IPS-NIHi11 (cell line): Measurements from ENCODE around the gene ENAH.

Experiments
- DNase-seq: peaks from one replicate; pipeline ENCODE4 v3.0.0; 2012; ENCODE audit warnings: mixed read lengths, low spot score

Gene ENAH

DNA sequence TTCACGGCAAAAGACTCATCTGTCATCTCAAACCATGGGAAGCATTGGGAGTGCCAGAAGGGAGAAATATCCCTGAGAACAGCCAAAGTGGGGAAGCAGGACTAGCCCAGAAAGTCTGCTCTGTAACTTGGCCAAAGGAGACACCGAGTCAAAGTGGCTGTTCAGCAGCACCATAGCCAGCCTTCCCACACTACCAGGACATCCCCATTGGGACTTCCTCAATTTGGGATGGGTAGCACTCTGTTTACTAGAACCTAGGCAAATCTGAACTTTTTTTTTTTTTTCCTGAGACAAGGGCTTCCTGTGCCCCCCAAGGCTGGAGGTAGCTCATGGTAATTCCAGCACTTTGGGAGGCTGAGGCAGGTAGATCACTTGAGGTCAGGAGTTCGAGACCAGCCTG, 93.0 kb downstream of the ENAH start:
- DNase-seq: no peak

DNA sequence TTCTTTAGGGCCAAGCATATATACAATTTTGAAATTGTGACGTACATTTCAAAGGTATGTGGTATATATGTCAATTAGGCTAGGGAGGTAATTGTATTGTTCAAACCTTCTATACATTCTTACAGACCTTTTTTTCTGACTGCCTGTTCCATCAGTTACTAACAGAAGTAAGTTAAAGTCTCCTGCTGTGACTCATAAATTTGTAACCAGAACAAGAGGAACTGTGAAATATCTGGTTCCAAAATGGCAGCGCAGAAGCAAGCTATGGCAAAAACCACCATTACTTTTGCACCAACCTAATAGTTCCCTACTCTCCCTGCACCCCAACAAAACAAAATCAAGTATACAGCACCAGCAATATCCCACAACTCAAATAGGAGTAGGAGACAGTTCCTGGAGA, 93.6 kb downstream of the ENAH start:
- DNase-seq: no peak

DNA sequence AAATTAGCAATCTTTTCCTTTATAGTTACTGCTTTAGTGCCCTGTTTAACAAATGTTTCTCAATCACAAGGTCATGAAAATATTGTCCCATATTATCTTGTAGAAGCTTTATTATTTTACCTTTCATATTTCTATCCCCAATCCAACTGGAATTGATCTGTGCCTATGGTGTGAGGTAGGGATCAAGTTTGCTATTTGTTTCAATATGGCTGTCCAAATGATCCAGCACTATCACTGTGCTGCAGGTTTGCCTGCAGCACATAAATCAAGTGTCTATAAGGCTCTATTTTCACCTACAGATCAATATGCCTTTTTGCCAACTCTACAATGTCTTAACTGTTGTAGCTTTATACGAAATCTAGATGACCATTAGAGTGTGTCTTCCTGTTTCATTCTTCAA, 96.2 kb downstream of the ENAH start:
- DNase-seq: no peak

DNA sequence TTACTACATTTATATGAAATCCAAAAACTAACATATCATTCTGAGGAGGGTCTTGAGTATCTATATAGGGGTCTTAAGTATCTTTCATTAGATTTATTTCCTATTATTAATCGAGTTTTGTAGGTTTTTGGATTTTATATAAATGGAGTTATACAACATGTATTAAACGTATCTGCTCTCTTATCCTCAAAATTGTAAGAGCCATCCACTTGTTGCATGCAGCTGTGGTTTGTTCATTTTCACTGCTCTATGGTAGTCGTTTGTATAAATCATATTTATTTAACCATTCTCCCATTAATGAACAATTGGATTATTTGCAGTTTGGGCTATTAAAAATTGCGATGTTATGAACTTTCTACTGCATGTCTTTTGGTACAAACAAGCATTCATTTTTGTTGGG, 97.1 kb downstream of the ENAH start:
- DNase-seq: no peak

DNA sequence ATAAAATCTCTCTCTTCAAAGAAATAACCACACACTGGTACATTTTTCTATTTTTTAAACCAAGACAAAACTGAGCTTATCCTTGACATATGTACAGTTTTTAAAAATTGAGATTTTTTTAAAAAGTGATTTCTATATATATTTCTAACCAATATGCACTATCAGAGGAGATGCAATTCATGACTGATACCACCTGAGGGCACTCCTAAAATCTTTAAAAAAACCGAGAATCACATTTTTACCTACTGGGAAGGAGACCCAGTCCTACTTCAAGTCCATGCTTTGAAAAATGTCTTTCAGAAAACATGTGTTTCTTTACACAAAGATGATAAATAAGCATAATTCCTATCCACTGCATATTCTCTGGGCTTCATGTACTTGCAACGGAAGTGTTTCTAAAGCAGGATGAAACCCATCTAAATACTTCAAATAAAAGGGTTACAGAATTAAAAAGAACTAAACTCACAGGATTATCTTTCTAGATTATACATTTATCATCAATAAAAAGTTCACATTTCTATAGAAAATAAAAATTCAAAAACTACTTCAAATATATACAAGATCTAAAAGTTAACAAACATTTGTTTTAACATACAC, 98.6 kb downstream of the ENAH start:
- DNase-seq: no peak

DNA sequence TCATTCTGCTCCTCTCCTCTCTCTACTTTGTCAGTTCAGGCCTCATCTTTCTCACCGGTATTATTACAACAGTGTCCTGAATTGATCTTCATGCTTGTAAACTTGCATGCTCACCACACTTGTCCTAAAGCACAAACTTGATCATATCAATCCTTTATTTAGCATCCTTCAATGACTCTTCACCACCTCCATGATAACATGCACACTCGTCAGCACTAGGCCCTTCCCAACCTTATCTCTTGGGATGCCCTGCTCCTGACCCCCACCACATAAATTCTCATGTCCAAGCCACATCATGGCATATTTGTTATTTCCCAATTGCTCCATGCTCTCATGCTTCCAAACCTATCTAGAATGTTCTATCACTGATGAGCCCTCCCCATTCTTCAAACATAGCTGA, 103.1 kb downstream of the ENAH start:
- no peak for DNase-seq

DNA sequence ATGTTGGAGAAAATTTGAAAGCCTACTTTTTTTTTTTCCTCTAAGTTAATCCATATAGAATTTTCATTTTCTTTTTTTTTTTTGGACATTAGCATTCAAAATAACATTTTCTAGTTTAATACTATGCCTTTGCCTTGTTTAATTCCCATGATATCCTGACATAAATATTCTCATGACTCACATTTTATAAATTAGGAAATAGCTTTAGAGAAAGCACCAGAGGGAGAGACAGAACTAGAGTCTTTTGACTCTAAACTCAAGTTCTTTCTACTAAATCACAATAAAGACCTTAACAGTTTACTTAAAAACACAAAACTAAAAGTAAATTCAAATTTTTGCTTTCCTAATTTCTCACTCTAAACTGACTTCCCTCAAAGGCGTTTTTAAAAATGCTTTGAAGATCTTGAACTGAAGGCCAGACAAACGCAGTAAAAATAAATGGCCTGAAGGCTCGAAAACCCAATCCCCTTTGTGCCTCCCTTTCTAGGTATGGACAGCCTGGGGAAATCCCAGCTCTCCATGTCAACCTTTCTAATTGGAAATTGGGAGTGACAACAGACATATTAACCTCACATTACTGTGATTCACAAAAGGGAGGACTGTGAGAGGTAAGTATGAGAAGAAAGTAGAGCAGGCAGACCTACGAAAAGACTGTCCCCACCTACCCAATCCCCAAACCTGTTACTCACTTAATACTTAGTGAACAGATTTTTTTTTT, 104.6 kb downstream of the ENAH start:
- DNase-seq: no peak

DNA sequence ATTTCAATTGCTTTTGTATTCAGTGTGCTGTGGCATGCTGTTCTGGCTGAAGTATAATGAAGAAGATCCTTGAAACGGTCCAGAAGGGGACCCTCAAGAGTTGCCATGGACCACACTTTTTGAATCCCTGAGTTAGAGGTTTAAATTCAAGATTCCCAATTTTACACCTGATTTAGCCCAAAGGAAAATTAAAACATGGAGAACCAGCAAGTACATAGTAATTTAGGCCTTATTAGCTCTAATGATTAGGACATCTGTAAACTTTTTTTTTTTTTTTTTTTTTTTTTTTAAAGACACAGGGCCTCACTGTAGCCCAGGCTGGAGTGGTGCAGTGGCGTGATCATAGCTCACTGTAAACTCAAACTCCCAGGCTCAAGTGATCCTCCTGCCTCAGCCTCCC, 107.3 kb downstream of the ENAH start:
- DNase-seq: no peak

DNA sequence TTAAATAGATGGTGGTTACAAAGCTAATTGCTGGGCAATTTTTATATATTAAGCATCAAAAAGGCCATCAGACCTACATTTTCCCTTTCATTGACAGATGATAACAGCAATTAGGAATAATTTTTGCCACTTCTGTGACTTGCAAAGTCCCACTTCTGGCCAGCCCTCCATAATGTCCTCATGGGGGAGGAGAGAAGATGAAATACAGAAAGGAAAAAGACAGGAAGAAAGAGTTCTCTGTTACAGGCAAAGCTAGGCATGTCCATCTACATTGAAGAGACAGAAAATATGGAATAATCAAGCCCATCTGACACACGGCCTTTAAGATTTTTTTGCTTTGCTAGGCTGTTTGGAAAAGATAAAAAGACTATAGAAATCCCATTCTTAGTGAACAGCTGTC, 108.0 kb downstream of the ENAH start:
- no peak for DNase-seq

DNA sequence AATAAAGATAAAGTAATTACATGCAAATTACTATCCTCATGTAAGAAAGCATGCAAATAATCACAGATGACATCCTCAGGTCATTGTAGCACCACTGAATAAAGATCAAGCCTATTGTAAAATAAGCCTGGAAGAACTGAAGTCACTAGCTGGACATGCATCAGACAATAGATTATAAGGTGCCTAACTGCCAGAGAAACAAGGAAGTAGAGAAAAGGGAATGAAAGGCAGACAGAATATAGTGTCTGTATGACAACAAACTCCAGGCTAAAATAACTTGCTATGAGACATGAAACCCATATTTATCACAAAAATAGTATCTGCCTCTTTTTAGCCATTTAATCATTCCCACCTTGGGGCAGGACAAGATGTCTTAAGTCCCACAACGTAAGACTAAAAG, 108.7 kb downstream of the ENAH start:
- no peak for DNase-seq

DNA sequence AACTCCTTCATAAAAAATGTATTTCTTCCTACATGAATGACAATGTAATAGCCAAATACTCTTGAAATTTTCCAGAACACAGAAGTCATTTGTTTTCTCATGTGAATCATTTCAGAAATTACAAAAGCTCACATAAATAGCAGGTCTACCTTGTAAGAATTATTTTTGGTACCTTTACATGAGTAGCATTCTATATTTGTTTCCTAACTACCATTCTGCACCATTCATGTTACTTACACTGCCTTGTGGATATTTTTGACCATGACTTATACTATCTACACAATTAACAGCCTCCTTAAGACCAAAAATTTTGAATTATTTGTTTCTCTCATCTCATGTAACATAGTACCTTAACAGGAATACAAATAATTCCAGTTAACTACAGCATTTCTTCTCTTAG, 109.6 kb downstream of the ENAH start:
- no peak for DNase-seq

DNA sequence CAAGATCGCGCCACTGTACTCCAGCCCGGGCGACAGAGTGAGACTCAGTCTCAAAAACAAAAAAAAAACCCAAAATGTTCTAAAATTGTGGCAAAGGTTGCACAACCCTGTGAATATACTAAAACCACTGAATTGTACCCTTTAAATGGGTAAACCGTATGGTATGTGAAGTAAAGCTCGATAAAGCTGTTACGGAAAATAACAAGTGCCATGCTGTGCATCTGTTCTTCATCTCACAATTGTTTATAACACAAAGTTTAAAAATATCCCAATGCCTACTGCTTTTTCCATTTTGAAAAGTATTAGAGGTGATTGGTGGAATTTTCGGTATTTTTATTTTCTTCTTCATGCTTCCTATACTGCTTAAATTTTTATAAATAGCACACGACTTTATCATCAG, 111.5 kb downstream of the ENAH start:
- DNase-seq: no peak

DNA sequence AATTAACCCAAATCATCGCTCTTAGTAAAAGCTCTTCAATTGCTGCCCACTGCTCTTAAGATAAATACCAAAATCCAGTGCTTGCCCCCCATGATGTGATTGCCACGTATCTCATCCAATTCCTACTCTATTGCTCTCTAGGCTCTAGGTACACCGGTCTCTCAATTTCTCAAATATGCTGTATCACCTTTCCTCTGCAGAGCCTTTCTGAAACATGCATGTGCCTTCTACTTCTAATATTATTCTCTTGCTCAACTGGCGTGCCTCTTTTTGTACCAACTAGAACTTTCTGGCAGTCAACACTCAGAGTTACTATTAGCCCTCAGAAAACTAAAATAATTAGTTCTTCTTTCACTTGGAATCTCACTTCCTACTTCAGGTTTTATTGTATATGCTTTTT, 113.3 kb downstream of the ENAH start:
- no peak for DNase-seq

DNA sequence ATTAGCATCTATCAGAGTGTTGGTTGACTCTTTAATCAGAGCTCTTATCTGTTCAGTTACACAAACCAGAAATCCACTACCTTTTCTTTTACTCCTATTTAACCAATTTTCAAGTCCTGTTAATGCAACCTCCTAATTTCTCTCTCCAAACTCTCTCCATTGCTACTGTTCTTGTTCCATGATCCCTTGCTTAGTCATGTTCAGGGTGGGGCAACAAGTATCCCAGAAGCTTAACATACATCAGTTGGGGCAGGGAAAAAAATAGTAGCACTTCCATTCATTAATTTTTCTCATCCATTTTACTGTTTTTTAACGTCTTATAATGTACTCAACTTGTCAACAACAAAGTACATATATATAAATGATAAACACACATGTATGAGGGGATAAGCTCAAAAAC, 113.9 kb downstream of the ENAH start:
- DNase-seq: no peak

DNA sequence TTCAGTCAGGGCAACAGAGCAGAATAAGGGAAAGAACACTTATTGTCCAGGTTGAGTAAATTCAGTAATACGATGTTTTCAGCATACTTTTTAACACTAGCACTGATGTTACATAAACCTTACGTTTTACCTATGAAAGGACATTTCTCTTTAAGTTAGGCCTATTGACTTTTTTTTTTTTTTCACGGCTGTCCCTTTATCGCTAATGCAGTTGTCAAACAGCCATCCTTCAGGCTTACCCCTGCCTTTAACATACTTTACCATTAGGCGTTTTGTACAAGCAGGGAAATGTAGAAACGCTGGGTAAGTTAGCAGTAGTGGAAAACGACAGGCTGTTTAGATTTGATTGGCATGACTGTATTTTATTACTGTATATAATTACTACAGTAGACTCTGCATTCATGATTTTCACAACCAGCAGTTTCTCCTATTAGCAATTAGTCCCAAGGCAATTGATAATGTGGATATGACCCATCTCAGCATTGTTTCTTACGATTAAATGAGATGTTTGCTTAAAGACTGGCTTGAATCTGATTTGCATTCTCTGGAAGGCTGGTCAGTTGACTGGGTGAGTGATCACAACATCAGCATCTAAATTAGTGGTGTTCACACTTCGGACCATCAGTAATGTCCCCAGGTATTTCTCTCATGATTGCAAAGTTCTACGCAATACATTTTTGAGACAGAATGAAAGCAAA, 115.2 kb downstream of the ENAH start:
- no peak for DNase-seq

DNA sequence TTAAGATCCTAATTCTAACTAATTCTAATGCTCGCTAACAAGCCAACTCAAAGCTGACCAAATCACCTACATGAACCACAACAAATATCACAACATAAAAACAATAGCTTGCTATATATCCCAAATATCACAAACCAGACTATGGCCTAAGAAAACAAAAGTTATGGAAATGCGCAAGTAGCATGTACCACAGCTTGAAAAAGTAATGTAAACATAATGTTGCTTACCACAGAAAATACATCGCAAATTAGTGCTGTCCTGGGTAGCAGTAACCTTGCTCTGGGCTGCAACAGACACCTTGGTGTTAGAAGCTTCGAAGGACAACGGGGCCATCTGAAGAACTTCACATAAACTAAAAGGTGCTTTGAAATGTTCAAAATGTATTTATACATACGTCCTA, 117.6 kb downstream of the ENAH start:
- DNase-seq: no peak

DNA sequence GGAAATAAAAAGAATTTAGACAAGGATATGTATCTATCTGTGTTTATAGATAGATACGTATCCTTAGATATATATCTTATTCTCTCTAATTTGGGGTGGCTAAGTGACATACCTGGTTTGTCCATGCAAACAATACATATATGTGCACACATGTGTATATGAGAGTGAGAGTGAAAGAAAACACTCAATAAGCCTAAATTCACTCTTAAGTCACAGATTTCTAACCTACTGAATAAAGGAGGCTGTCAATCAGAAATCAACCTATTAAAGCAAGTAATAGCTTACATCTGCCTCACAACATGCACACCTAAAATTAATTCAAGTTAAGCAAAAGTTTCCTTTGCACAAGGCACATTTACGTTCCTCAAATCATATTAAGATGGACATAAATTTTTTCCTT, 118.2 kb downstream of the ENAH start:
- no peak for DNase-seq

DNA sequence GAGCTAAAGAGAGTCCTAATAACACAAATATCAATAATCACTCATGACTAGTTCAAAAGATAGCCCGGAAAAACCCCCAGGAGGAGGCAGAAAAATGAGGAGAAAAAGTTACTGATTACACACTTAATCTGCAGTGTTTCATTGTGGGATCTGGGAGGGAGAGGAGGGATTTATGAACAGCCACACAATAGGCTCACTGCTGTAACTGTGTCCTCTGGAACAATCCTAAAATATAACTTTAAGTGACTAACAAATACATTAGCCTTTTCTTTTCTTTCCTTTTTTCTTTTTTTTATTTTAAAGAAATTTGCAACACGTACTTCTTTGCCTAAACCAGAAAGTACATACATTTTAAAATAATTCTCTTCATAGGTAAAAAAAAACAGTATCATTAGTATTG, 118.8 kb downstream of the ENAH start:
- DNase-seq: no peak

DNA sequence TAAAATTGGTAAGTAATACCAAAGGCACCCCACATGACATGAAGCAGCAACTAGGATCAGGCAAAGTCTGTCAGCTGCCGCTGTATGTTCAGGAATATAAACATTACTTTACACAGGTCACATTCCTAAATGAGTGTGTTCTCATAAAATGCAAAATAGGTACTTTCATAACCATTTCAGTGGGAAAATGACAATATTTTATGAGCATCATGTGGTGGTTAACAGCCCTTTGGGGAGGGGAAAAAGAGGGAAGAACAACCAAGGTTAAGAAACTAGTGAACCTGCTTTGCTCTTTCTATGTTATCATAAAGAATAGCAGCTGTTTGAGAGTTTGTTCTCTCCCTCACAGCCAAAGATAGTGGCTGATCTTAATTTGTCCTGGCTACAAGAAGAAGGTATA, 119.7 kb downstream of the ENAH start:
- DNase-seq: no peak

DNA sequence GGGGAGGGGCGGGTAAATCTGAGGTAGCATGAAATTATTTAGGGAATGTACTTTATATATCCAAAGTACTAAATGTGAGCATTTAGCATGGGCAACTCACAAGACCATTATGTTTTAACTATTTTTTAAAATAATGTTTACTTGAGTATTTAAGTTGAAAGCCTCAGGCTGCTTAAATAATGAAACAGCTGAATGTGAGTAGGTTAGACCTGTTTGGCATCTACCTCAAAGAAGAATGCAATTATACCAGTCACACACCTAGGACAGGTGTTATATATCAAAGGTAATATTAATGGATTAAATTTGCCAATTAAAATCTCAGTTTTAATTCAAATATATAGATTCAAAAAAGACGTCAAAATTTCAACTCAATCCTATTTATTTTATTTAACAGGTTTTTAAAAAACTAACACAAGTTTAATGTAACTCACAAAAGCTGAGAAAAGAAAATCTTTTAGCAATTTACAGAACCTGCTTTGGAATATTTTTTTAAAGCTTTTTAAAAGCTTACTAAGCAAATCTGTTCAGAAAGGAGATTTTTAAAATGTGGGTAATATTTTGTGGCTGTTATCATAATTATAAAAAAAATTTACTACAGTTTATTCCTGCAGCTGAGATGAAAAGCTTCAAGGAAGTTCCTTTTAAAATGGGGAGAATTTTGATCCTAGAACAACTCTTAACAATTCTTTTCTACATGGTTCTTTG, 120.5 kb downstream of the ENAH start:
- DNase-seq: no peak

DNA sequence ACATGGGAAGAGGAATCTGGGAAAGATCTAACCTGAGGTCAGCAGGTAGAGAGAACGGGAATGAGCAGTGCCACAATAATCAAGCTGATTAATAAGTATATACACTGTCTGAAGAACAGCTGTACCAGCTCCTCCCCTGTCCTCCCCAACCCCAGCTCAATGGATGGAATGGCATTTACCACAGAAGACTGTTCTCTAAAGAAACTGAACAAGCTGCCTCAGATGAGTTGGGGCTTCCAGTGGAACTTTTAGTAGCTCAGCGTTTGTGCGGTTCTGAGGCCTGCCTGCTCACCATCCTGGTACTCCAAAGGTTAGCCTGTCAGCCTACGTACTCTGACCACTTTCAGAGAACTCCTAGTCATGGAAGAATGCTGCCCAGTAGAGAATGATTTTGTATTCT, 123.2 kb downstream of the ENAH start:
- no peak for DNase-seq

DNA sequence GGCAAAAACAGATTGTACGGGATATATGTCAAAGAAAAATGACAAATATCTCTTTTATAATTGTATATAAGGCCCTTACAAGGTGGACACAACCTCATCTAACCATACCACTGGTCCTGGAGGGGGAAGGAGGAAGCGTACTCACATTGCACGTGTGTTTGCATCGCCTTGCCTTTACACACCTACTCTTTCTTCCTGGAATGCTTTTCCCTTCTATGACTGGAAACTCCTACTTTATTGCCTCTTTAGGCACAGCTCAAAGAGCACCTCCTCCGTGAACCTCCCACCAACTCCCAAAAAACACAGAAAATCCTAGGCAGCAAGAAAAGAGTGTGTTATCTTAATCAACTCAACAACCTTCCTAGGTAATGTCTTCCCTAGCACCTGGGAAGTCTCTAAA, 125.3 kb downstream of the ENAH start:
- no peak for DNase-seq

DNA sequence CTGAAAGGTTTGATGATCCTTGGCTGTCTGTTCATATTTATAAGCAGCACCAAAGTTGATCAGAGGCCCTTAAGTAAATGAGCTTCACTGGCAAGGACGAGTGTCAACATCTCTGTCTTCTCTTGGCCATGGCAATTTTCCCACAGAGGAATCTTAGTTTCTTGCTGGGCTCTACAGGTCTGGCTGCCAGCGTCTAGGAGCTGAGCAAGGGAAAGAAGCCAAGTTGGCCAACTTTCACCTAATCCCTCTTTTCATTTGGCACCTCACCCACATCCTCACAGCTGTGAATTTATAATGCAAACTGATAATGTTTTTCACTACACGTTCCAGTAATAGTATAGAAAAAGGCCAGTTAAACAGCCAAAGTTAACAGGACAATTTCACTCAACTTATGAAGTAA, 126.0 kb downstream of the ENAH start:
- no peak for DNase-seq
